Astrocyte of the cerebellum (primary cell): ENCODE results near the gene SMURF1.

Experiments used
- DNase-seq: peaks from one replicate; pipeline ENCODE4 v3.0.0-alpha.2; 2011; ENCODE audit warnings: low read depth
- H3K4me3 ChIP-seq: 2 replicates; pipeline ENCODE4 v1.5.1; 2011; ENCODE audit warnings: mild to moderate bottlenecking, low read depth, low read length, moderate library complexity
- in situ Hi-C: cut with HindIII; loops from 2 replicates; pipeline ENCODE4 v1.10.0; 2017; ENCODE audit warnings: low sequenced_read_pairs
- TF ChIP-seq, protein P1 (sequence below): IDR thresholded peaks from 2 replicates; pipeline ENCODE4 v1.5.1; 2012; ENCODE audit warnings: low read length, low read depth, moderate library complexity, mild to moderate bottlenecking; ENCODE audit errors: missing control alignments

Gene SMURF1

DNA sequence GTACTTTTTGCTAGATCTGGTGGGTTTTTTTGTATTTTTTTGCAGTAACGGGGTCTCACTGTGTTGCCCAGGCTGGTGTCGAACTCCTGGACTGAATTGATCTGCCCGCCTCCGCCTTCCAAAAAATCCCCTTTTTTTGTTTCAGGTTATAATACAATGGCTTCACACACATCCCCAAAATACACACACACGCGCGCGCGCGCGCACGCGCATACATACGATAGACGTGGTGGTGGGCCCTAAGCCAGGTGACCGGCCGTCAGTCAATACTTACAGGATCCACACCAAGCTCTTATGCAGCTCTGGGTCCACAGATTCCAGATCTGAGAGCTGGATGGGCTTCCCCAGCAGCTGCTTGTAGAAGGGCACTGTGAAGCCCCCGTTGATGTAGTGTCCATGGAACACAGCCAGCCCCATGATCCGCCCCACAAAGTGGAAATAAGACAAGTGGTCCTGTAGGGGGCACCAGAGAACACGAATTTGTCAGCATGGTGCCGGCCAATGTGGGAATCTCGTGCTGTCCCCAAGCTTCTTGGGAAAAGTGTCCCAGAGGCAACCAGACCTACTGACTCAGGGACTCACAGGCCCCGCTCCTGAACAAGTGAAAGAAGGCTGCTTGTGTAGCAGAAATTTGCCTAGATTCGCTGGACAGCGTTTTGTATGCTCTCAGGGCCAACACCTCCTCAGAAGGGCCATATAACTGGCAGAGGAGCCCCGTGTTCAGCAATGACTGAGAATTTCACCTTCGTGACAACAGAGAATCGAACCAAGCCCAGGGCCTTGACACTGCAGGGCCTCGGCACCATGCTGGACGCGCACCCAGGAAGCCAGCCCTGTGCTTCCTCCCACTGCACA lies 103.6 kb downstream of the SMURF1 start:
- TF ChIP-seq, protein P1, sequence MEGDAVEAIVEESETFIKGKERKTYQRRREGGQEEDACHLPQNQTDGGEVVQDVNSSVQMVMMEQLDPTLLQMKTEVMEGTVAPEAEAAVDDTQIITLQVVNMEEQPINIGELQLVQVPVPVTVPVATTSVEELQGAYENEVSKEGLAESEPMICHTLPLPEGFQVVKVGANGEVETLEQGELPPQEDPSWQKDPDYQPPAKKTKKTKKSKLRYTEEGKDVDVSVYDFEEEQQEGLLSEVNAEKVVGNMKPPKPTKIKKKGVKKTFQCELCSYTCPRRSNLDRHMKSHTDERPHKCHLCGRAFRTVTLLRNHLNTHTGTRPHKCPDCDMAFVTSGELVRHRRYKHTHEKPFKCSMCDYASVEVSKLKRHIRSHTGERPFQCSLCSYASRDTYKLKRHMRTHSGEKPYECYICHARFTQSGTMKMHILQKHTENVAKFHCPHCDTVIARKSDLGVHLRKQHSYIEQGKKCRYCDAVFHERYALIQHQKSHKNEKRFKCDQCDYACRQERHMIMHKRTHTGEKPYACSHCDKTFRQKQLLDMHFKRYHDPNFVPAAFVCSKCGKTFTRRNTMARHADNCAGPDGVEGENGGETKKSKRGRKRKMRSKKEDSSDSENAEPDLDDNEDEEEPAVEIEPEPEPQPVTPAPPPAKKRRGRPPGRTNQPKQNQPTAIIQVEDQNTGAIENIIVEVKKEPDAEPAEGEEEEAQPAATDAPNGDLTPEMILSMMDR, result peak; percentile 72
- no peak overlapping the region for H3K4me3 ChIP-seq
- in situ Hi-C loops, result no loop called here
- DNase-seq, result peak; percentile 78

DNA sequence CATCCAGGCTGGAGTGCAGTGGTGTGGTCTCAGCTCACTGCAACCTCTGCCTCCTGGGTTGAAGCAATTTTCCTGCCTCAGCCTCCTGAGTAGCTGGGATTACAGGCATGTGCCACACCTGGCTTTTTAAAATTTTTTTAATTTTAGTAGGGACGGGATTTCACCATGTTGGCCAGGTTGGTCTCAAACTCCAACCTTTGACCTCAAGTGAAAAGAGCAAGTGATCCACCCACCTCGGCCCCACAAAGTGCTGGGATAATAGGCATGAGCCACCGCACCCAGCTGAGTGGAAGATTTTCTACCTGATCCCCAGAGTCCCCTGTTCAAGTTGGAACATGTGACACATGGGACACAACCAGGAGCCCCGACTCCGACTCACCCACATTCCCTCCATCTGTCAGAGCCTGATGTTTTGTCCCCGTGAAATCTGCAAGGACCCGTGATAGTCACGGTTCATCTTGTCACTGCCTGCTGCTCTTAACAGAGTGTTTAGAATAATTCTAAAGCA lies 104.5 kb downstream of the SMURF1 start:
- no peak for DNase-seq
- TF ChIP-seq, protein P1, result no peak
- in situ Hi-C loops, result no loop called here
- H3K4me3 ChIP-seq, result no peak overlapping the region

DNA sequence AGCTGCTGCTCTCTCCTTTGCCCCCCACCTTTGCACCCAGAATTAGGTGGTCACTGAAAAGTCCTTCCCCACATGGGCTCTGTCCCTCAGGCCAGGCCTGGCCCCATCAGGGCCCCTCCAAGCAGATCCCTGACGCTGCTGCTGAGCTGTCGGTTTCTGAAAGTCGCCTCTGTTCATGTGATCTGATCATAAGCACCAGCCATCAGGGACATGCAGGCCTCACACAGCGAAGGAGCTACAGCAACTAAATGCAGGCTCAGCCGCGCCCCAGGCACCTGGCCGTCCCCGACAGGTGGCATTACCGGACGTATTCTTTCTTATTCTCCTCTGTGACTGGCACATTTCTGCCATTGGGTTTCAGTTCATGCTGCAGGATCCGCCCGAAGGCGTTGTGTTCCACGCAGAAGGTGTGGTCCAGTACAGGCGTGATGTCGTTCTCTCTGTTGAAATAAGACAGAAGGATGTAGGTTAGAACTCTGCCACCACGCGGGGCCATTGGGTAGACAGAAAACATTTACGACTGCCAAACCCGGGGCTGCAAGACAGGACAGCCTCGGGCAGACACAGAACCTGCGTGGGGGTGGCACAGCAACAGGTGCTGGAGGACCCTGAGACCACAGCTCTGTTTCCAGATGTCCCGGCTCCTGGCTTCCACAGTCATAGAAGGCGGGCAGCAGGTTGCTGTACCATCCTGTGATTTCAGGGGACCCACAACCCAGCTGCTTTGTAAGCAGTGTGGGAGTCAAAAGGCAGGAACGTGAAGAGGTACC lies 105.6 kb downstream of the SMURF1 start:
- in situ Hi-C loops, result no loop called here
- TF ChIP-seq, protein P1, result no peak
- no peak overlapping the region for H3K4me3 ChIP-seq
- DNase-seq, result no peak

DNA sequence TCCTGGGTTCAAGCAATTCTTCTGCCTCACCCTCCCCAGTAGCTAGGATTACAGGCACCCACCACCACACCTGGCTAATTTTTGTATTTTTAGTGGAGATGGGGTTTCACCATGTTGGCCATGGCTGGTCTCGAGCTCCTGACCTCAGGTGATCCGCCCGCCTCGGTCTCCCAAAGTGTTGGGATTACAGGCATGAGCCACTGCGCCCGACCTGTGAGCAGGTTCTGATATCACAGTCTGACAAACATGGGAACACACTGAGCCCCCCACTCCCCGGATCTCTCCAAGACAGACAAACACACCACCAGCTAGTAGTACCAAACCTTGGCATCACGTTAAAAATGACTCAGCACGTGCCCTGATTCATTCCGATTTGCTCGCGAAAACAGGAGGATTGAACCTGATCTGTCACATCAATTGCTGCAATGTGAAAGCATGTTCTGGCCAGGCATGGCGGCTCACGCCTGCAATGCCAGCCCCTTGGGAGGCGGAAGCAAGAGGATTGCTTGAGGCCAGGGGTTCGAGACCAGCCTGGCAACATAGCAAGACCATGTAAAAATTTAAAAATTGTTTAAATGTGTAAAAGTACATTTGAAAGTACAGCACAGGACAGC lies 106.5 kb downstream of the SMURF1 start:
- TF ChIP-seq, protein P1, result no peak
- in situ Hi-C loops, result no loop called here
- DNase-seq, result no peak
- H3K4me3 ChIP-seq, result no peak overlapping the region

DNA sequence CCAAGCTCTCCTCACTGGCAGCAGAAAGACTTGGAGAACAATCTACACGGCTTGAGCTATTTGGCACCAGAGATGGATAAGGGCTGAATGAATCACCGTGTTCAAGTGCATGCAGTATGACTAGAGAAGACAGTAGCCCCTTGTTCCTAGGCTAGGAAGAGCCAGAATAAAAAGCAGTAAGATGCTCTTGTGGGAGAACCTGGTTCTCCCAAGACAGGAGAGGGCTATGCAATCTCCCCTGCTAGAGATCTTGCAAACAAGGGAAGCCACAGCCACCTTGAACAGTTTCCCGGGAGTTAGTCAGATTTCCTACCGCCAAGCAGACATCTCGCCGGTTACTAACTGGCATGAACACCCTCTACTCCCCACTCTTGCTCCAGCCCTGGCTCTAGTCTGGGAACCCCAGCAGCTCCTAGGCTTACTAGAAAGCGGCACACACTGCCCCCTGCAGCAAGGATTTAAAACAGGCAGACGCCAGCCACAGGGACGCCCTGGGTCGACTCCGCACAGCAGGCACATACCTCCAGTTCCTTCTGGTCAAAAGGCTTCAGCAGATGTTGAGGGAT lies 107.3 kb downstream of the SMURF1 start:
- in situ Hi-C loops, result no loop called here
- no peak overlapping the region for H3K4me3 ChIP-seq
- peak; percentile 65 for DNase-seq
- TF ChIP-seq, protein P1, result peak; percentile 63
